Activated B cell treated with CpG ODN at 0.5 μM for 24 hours (primary cell): Measurements from ENCODE around the gene GALNT17. TPM values are rescaled to one million over a fixed set of nuclear protein-coding genes. Genes with fewer than 3 reads are reported as not detected.

Experiments
- ATAC-seq: fragments of 200-7000 bp; cut with Tn5 transposase; one replicate; pipeline ENCODE4 v1.10.0; 2021; ENCODE audit warnings: low read depth, mild to moderate bottlenecking, moderate library complexity
- CTCF ChIA-PET: fragments of 350-600 bp; sonication (Branson Sonifier 250); formaldehyde crosslinking; loops from one replicate; lab custom pipeline; 2021; ENCODE audit warnings: antibody characterized with exemption; lab: Charles Lee
- POLR2A ChIA-PET: fragments of 350-600 bp; sonication (Branson Sonifier 250); formaldehyde crosslinking; loops from one replicate; lab custom pipeline; 2021; ENCODE audit warnings: antibody characterized with exemption; lab: Charles Lee
- DNase-seq: peaks from one replicate; pipeline ENCODE4 v3.0.0; 2022
- H3K27ac Mint-ChIP-seq: one replicate; pipeline ENCODE4 v1.8.0; 2020; ENCODE audit warnings: mixed read lengths
- H3K27me3 Mint-ChIP-seq: one replicate; pipeline ENCODE4 v1.8.0; 2021; ENCODE audit warnings: mixed read lengths
- H3K36me3 Mint-ChIP-seq: one replicate; pipeline ENCODE4 v1.8.0; 2021; ENCODE audit warnings: low read depth, mixed read lengths
- H3K4me1 Mint-ChIP-seq: one replicate; pipeline ENCODE4 v1.8.0; 2021; ENCODE audit warnings: mixed read lengths
- H3K4me3 Mint-ChIP-seq: one replicate; pipeline ENCODE4 v1.8.0; 2020; ENCODE audit warnings: mild to moderate bottlenecking, mixed read lengths
- H3K9me3 Mint-ChIP-seq: one replicate; pipeline ENCODE4 v1.8.0; 2020; ENCODE audit warnings: mixed read lengths
- CTCF ChIP-seq: fragments of 200-600 bp; IDR thresholded peaks from one replicate; pipeline ENCODE4 v1.8.0; 2022; ENCODE audit warnings: antibody characterized with exemption, mild to moderate bottlenecking
- intact Hi-C: fragments of 100-400 bp; cut with micrococcal nuclease; formaldehyde crosslinking; loops from one replicate; pipeline ENCODE4 v1.15.1; 2024
- total RNA-seq: library from RNA; stranded (reverse); gene quantifications from 2 replicates; pipeline ENCODE4 v1.2.3, GENCODE V29; 2022

Gene GALNT17
- total RNA-seq, 1 donor from 2014 or later, result not detected

- no peaks in the 10 kb centered on the region for H3K27me3 Mint-ChIP-seq
- CTCF ChIA-PET, result no interaction called here
- no peaks in the 10 kb centered on the region for H3K36me3 Mint-ChIP-seq
- H3K4me1 Mint-ChIP-seq, result no peaks in the 10 kb centered on the region
- no peak for DNase-seq
- POLR2A ChIA-PET, result no interaction called here
- no peak overlapping the region for H3K4me3 Mint-ChIP-seq
- no peak overlapping the region for H3K27ac Mint-ChIP-seq
- intact Hi-C loops, result no loop called here
- H3K9me3 Mint-ChIP-seq, result peaks cover 6% of the 10 kb centered on the region
- no peak for TF ChIP-seq CTCF
- no peak for ATAC-seq
These were observed 379.4 kb downstream of the GALNT17 start for GRCh38 chr7:71511361-71511807.

GRCh38 chr7:71517940-71518699 lies 386.2 kb downstream of the GALNT17 start:
- Mint-ChIP-seq H3K4me3 (no peak overlapping the region), H3K27me3 (no peaks in the 10 kb centered on the region), H3K9me3 (peaks cover 17% of the 10 kb centered on the region), H3K4me1 (no peaks in the 10 kb centered on the region), H3K27ac (no peak overlapping the region), H3K36me3 (no peaks in the 10 kb centered on the region)
- ChIA-PET POLR2A (no interaction called here), CTCF (no interaction called here)
- intact Hi-C loops, result no loop called here
- DNase-seq (no peak), ATAC-seq (no peak)
- no peak for TF ChIP-seq CTCF

- no peak overlapping the region for H3K27ac Mint-ChIP-seq
These were observed 386.9 kb downstream of the GALNT17 start for GRCh38 chr7:71518880-71519279.

GRCh38 chr7:71521506-71521905 lies 389.6 kb downstream of the GALNT17 start:
- ATAC-seq (no peak), DNase-seq (no peak)
- no peak overlapping the region for H3K4me3 Mint-ChIP-seq
- H3K4me1 Mint-ChIP-seq, result no peaks in the 10 kb centered on the region
- peaks cover 11% of the 10 kb centered on the region for H3K9me3 Mint-ChIP-seq
- no peak overlapping the region for H3K27ac Mint-ChIP-seq
- CTCF ChIA-PET, result no interaction called here
- POLR2A ChIA-PET, result no interaction called here
- intact Hi-C loops, result no loop called here
- TF ChIP-seq CTCF, result no peak
- H3K36me3 Mint-ChIP-seq, result no peaks in the 10 kb centered on the region
- no peaks in the 10 kb centered on the region for H3K27me3 Mint-ChIP-seq

More at GRCh38 chr7:71518880-71519279, 386.9 kb downstream of the GALNT17 start:
- Mint-ChIP-seq H3K4me1 (no peaks in the 10 kb centered on the region), H3K4me3 (no peak overlapping the region), H3K36me3 (no peaks in the 10 kb centered on the region), H3K9me3 (peaks cover 15% of the 10 kb centered on the region), H3K27me3 (no peaks in the 10 kb centered on the region)
- no peak for TF ChIP-seq CTCF
- intact Hi-C loops, result no loop called here
- no peak for DNase-seq
- ATAC-seq, result no peak
- CTCF ChIA-PET, result no interaction called here
- POLR2A ChIA-PET, result no interaction called here

GRCh38 chr7:71526106-71526505 lies 394.2 kb downstream of the GALNT17 start:
- POLR2A ChIA-PET, result no interaction called here
- CTCF ChIA-PET, result no interaction called here
- Mint-ChIP-seq H3K36me3 (no peaks in the 10 kb centered on the region), H3K27me3 (no peaks in the 10 kb centered on the region), H3K9me3 (peaks cover 10% of the 10 kb centered on the region), H3K4me1 (no peaks in the 10 kb centered on the region), H3K4me3 (no peak overlapping the region), H3K27ac (no peak overlapping the region)
- intact Hi-C loops, result no loop called here
- DNase-seq (no peak), ATAC-seq (no peak)
- no peak for TF ChIP-seq CTCF
